ENCODE measurements around the gene EEF1AKMT2. TPM values are rescaled to one million over a fixed set of nuclear protein-coding genes. Genes with fewer than 3 reads are reported as not detected.

Gene EEF1AKMT2
- total RNA-seq, 2 donors from 2014 or later = 15.6 to 18.0 TPM

DNA sequence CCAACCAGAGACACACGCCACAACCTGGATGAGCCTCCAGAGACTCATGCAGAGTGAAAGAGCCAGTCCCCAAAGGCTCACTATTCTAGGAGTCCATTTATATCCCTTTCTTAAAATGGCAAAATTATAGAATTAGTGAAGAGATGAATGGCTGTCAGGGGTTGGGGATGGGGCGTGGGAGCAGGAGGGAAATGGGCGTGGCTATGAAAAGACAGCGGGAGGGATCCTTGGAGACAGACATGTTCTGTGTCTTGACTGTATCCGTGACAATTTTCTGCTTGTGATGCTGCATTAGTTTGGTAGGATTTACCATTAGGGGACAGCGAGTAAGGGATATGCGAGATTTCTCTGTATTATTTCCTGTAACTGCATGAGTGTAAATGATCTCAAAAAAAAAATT lies 80.5 kb downstream of the EEF1AKMT2 start:
- DNase-seq (peak in 1 of 2 donors; percentile 8), ATAC-seq (no peak)
- intact Hi-C loops (cut with DNase I, micrococcal nuclease) = no loop called here

DNA sequence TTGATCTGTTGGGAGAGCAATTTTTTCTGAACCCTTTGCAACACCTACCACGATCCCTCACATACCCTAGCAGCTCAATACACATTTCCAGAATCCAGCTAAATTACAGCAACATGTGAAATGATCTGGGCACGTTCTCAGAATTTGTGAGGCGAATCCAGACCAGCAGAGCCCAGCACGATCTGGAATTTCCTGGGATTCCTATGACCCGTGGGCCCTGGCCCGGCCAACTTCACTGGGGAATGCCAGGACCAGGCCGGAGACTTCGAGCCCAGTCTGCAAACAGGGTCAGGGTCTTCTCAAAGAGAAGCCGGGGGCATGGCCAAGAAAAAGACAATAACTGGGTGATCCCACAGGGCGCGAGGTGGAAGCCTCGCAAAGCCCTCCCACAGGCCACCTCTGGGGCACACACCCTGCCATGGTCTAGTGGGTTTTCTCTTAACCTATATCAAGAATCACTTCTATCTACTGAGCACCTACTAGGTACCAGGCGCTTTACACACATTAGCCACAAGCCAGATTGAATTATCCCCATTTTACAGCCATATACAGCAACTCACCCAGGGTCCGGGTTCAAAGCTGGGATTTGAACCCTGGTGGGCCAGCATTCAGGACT lies 81.3 kb downstream of the EEF1AKMT2 start:
- DNase-seq (peak in 1 of 2 donors; percentile 16), ATAC-seq (peak; percentile 1)
- intact Hi-C loops (cut with DNase I, micrococcal nuclease) = no loop called here

DNA sequence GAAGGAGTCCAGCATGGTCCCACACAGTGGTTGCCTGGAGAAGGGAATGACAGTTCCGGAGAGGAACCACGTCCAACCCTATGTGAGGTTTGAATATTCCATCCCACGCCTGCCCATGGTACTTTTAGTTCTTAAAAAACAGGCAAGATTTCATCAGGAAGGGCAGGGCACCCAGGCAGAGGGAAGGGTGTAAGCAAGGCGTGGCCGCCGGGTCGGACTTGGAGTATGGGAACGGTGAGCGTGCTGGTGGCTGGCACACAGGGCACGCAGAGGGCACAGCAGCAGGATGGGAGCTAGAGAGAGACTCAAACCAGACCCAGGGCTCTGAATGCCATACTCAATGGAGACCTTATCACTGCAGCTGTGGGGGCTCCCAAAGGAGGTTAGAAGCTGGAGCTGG lies 81.8 kb downstream of the EEF1AKMT2 start:
- ATAC-seq = peak; percentile 88
- intact Hi-C loops (cut with DNase I, micrococcal nuclease) = no loop called here
- peak; percentile 83 to 86 for DNase-seq

GRCh38 chr10:124708922-124709520 lies 82.7 kb downstream of the EEF1AKMT2 start:
- intact Hi-C loops (cut with DNase I, micrococcal nuclease) = no loop called here
- ATAC-seq = peak; percentile 8
- DNase-seq = peak in 1 of 2 donors; percentile 11

DNA sequence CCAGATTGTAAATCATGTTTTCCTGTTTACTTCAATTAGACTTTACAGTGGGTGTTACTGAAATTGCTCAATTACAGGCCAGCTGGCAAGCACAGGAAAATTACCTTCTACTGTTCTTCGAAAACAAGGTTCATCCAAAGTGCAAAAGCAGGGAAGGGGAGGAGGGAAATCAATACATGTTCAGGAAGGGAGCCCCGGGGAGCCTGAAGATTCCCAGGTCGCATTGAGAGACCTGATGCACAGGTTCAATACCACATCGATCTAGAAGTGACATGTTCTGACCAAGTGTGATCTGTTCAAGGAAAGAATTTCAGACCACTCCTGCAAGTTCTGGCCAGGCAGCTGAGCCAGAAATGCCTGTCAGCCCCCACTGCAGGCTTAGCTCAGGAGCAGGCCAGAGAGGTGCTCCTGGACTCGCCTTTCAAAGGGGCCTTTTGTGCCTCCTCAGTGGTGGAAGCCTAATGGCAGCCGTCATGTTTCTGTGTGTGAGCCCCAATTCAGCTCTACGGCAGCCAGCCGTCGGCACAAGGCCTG lies 83.4 kb downstream of the EEF1AKMT2 start:
- ATAC-seq (peak; percentile 52), DNase-seq (peak in 1 of 2 donors; percentile 19)
- intact Hi-C loops (cut with DNase I, micrococcal nuclease) = no loop called here

Other genes with a start within 250 kb of the EEF1AKMT2 start
- 10 to 100 TPM; 31.6 to 48.0 TPM for gene FAM53B, start 47.5 kb downstream of the EEF1AKMT2 start, total RNA-seq
- 10 to 100 TPM; 13.2 to 14.4 TPM for gene ABRAXAS2, start 9.9 kb upstream of the EEF1AKMT2 start, total RNA-seq
- gene ZRANB1, start 150.2 kb upstream of the EEF1AKMT2 start, total RNA-seq = 10 to 100 TPM; 10.6 to 13.6 TPM

Measured in left colon (tissue), 2 donors.